NCI-H2196 treated with DMSO at 0.1 percent for 48 hours (cell line): ENCODE data around the gene CDC42BPA.
"Not testable (repeated sequence)": the region's sequence is repeated elsewhere in the genome, so short reads cannot be mapped to it uniquely, and the experiment has no call there.

ENCODE experiments used
- DNase-seq: peaks from one replicate; lab custom pipeline; 2025; ENCODE audit not compliant: unreplicated experiment; lab: John Stamatoyannopoulos, UW

CDC42BPA gene

DNA sequence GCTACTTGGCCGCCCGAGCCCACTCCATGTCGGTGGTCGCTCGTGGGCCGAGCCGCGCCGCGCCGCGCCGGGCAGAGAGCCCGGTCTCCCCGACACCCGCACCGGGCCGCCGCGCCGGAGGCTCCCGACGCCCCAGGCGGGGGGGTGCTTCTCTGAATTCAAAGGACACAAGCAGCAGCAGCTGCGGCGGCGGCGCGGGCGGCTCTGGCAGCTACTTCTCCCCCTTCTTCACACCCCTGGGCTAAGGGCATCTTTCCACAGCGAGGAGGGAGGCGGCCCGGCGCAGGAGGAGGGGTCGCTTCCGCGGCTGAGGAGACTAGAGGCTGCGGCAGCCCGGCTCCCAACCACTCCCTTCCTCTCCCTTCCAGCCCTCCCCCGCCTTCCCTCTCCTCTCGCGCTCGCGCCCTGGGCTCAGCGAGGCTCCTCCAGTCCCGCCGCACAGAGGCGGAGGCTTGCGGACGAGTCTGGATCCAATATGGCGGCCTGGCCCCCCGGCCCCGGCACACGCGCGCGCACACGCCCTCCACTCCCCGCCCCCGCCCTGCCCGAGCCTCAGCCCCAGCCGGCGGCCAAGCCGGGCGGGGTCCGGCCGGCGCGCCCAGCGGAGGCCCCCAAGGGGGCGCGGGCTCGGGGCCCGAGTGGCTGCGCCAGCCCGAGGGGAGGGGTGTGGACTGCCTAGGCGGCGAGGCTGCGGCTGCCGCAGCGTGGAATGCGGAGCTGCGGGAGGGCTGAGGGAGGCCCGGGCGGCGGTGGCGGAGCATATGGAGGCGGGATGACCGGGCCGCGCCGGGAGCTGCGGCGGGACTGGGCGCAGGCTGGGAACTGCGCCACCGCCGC is at the start of gene CDC42BPA:
TSS of gene CDC42BPA (minus strand) at position 477 of the 837 bp plus-strand sequence. CDS start 1,310 bp downstream, outside the sequence.
- DNase-seq, result peak; percentile 66

GRCh38 chr1:227368009-227368408 is 49.7 kb upstream of the CDC42BPA start:
- no peak for DNase-seq

DNA sequence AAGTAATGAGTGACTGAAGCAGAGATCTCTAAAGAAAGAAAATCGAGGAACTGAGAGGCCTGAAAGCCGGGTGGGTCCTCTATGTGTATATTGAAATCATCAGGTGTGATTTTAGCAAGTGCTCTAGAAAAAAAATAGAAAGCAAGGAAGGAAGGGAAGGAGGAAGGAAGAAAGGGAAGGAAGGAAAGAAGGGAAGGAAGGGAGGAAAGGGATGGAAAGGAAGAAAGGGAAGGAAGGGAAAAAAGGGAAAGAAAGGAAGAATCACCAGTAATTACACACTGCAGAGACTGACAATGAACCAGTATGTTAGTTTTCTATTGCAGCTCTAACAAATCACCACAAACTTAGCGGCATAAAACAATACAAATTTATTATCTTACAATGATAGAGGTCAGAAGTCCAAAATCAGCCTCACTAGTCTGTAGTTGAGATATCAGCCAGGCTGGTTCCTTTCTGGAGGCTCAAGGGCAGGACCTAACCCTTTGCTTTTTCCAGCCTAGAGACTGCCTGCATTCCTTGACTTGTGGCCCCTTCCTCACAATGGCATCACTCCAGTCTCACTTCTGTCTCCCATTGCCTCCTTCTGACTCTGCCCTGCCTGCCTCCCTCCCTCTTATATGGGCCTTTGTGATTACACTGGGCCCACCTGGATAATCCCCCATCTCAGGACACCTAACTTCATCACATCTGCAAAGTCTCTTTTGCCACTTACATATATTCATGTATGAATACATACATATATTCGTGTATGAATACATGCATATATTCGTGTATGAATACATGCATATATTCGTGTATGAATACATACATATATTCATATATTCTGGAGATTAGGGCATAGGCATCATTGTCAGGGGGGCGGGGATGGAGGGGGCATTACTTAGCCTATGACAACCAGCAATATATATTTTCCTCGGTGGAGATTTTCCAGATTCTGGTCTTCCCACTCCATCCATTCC is 47.5 kb upstream of the CDC42BPA start:
- DNase-seq, result no peak

DNA sequence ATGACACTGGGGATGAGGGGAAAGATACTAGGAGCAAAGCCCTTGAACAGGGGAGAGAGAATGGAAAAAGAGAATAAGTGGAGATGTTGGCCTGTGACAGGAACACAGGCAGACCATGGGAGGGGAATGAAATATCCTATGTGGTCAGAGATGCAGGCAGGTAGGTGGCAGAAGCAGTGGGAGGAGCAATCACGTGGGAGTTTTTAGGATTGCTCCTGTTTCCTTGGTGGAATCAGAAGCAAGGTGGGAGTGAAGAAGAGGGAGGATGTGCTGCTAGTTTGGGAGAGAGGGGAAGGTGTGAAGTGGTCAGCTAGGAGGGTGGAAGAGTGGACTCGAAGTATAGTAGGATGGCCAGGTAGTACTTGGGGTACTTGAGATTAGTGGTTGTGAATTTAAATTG is 46.4 kb upstream of the CDC42BPA start:
- no peak for DNase-seq

GRCh38 chr1:227363825-227364224 is 45.5 kb upstream of the CDC42BPA start:
- DNase-seq, result no peak

- no peak for DNase-seq
Measured at GRCh38 chr1:227362039-227362438, 43.7 kb upstream of the CDC42BPA start.

DNA sequence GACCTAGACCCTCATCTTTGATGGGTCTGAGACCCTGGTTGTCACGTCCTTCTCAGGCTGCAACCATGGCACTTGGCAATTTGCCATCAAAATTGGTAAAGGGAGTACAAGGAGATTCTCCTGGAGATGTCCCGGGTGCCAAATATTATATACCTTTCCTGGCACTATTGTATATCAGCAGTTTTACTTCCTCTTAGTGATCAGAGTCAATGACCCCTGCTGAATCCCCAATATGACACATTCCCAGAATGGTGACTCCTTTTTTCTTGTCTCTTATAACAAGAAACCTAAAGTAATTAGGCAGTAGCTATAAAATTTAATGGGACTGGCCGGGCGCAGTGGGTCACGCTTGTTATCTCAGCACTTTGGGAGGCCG is 39.6 kb upstream of the CDC42BPA start:
- DNase-seq, result no peak

GRCh38 chr1:227357171-227357926 is 39.1 kb upstream of the CDC42BPA start:
- DNase-seq, result no peak

DNA sequence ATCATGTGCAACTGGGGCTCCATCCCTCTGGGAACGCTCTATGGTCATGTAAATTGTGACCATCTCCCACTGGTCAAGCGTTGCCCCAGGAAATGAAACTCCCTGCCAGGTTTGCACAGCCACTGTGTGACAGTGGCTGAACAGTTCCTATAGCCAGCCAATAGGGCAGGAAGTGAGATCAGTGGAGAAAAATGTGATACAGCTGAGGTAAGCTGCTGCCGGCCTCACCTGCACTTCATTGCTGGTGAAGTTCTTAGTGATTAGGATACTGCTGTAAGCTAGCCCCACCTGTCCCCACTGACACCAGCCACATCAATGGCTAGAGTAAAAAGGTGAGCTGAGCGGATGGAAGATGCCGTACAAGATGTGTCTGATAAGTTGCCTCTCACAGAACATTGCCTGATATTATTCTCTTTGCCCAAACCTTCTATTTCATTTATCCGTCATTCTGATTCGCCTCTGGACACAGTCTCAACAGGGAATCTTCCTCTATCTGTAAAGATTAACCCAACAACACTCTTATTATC is 38.4 kb upstream of the CDC42BPA start:
- peak; percentile 26 for DNase-seq

DNA sequence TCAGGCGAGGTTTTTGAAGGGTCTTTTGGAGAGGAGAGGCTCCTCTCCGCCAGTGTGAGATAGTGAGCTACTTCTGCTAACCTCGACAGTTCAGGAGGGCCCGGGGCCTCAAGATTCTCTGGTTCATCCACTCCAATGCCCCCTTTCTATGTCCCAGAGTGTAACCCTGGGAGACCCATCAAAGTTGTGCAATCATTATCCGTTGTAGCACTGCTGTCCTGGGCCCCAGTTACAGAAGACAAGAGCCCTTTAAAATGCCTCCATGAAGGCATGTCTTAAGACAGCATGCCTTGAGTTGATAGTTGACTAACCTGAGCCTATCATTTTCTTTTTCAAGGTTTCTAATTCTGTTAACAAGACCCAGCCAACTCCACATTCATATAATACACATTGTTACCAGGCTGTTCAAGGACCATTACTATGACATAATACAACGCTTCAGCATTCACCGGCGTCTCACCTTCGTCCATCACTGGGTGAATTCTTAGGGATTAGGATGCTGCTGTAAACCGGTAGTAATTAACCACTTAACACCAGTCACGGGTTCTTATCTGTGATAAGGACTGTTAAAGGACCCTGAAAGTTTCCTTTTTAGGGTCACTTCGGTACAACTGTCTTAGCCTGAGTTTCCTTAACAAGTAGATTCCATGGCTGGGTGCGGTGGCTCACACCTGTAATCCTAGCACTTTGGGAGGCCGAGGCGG is 37.4 kb upstream of the CDC42BPA start:
- no peak for DNase-seq

DNA sequence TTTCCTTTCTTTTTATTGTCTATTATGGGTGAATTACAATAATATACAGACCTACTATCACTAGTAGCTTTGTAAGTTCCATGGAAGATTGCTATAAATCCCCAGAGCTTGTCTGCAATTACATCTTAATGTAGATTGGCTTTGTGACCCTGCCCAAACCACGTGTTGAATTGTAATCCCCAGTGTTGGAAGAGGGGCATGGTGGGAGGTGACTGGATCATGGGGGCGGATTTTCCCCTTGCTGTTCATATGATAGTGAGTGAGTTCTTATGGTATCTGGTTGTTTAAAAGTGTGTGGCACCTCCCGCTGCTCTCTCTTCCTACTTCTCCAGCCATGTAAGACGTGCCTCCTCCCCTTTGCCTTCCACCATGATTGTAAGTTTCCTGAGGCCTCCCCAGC is 34.9 kb upstream of the CDC42BPA start:
- no peak for DNase-seq

DNA sequence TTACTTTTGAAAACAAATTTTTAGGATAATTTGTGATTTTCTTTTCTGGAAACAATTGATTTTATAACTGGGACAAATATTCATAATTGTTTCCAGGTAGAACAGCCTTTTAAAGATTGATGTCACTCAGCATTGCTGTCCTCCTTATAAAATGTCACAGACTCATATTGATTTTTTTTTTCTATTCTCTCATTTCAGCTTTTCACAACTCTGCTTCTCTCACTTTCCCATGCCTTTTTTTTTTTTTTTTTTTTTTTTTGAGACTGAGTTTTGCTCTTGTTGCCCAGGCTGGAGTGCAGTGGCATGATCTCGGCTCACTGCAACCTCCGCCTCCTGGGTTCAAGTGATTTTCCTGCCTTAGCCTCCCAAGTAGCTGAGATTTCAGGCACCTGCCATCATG is 33.9 kb upstream of the CDC42BPA start:
- not testable (repeated sequence) for DNase-seq

DNA sequence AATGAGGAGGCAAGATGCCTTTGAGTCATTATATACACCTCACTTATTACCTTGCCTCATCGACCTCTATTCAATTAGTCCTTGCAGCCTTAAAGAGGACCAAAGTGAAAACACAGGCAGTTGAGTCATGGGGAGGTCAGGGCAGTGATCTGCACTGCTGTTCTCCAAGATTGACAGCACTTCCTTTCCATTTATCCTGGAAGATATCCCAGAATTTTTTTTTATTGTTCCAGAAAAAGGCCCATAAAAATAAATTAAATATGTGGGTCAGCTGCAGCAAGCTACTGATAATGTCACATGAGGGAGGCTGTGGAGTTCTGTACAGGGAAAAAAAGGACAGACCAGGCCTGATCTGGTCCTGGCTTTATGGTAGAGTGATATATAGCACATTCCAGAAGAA is 33.2 kb upstream of the CDC42BPA start:
- DNase-seq, result no peak

DNA sequence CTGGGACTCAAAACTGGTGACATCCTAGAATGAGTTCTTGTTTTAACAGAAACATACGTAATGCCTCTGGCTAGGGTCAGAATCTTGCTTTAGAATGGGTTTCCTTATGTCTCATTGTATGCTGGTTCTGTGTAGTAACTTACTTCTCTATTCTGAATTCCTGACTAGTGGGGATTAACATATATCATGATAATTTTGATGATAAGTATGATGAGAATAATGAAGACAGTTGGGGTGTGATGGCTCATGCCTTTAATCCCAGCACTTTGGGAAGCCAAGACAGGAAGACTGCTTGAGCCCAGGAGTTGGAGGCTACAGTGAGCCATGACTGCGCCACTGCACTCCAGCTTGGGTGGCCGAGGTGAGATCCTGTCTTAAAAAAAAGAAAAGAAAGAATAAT is 31.7 kb upstream of the CDC42BPA start:
- no peak for DNase-seq

GRCh38 chr1:227343727-227344551 is 25.6 kb upstream of the CDC42BPA start:
- no peak for DNase-seq

DNA sequence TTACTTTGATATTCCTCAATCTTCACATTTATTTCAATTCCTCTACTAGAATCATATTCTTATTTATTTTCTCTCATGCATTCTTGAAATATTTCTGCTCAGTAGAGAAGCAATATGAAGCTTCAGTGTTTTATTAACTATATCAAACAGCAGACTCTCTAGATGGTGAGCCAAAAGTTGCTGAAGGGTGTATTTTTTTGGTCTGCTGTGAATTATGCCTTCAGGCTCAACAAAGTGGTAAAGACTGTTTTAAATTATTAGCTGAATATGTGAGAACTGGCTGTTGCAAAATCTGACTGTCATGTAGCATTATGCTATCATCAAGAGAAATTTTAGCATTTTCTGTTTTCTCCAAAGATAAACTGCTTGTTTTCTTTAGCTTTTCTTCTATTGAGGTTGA is 24.9 kb upstream of the CDC42BPA start:
- no peak for DNase-seq

DNA sequence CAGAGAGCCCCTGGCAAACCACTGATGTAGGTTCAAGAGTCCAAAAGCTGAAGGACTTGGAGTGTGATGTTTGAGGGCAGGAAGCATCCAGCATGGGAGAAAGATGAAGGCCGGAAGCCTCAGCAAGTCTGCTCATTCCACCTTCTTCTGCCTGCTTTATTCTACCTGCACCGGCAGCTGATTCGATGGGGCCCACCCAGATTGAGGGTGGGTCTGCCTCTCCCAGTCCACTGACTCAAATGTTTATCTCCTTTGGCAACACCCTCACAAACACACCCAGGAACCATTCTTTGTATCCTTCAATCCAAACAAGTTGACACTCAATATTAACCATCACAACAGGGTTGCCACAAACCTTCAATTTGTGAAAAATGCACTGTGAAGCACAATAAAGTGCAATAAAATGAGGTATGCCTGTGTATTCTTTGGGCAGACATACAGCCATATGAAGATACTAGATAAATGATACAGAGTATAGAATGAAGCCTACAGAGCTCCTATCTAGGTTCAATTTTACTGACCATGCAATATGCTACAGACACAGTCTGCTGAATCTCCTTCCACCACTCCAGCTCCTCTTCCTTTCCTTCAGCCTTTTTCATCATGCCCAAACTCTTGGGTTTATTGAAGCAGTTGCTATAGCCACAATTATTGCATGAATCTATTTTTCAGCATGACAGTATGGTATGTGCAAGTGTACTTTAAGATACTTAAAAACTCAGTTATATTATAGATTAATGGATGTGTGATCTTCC is 24.0 kb upstream of the CDC42BPA start:
- no peak for DNase-seq

- not testable (repeated sequence) for DNase-seq
Measured at GRCh38 chr1:227336136-227336535, 17.8 kb upstream of the CDC42BPA start.
